ENCODE measurements around the gene PALLD. TPM values are rescaled to one million over a fixed set of nuclear protein-coding genes. Genes with fewer than 3 reads are reported as not detected.
A peak's percentile ranks its signal among the peaks of the same experiment; 100 is the strongest.

Gene PALLD
- total RNA-seq, 1 experiment from 2014 or later = 9.0 TPM

GRCh38 chr4:168711197-168712140, 214.6 kb downstream of the PALLD start:
- DNase-seq = no peak
- Histone ChIP-seq H3K36me3 (replicated peaks; ENCODE audit: control insufficient read depth, insufficient read depth, low read length) (no peaks in the 10 kb centered on the region), H3K4me3 (ENCODE audit: insufficient read depth, low read depth, low read length) (no peak overlapping the region), H3K27me3 (ENCODE audit: control insufficient read depth, insufficient read depth, low read length) (no peaks in the 10 kb centered on the region; the same call in 1 of the 2 replicates)

DNA sequence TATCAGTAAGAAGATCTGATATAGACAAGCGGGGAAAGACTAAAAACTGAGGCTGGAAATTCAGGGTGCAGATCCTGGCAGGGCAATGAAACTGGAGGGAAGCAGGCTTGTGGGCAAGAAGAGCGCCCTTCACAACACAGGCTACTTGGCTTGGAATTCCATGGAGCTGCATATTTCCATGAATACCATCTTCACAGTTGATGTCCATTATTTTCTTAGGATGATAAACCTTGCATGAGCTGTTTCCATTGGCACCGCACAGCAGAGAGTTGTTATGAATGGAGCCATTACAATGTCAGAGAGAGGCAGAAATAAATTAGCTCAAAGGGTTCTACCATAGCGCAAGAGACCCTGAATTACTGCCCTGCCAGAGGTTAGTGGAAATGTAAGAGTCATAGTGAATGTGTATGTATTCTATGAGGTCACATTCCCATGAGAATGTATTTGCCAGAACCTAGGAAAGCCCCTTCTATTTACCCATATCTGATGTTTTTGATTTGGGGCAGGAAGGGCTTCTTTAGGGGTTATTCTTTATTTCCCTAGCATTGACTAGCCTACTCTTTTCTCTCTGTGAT, 215.6 kb downstream of the PALLD start:
- no peak overlapping the region for H3K4me3 ChIP-seq (ENCODE audit: insufficient read depth, low read depth, low read length)
- no peak for DNase-seq
- H3K36me3 ChIP-seq (replicated peaks; ENCODE audit: control insufficient read depth, insufficient read depth, low read length) = no peaks in the 10 kb centered on the region
- H3K27me3 ChIP-seq (ENCODE audit: control insufficient read depth, insufficient read depth, low read length) = peaks cover 4% of the 10 kb centered on the region; the same call in 1 of the 2 replicates

DNA sequence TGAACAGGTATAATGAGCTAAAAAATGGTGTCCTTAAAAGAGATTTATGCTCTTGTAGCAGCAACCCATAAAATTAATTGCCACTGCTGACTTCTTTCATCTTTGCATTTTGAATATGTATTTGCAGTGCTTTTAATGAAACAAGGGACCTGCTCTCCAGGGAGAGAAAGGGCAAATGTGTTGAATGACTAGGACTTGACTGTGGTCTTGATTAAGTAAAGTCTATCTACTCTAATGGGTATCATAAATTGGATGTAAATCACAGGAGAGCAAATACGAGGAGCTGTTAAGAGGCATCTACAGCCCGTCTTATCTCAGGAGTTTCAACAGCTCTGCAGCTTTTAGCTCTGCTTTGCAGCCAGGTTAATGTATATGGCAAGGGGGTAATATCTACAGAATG, 216.4 kb downstream of the PALLD start:
- no peaks in the 10 kb centered on the region for H3K36me3 ChIP-seq (replicated peaks; ENCODE audit: control insufficient read depth, insufficient read depth, low read length)
- no peak for DNase-seq
- no peak overlapping the region for H3K4me3 ChIP-seq (ENCODE audit: insufficient read depth, low read depth, low read length)
- H3K27me3 ChIP-seq (ENCODE audit: control insufficient read depth, insufficient read depth, low read length) = peaks cover 4% of the 10 kb centered on the region; the same call in 1 of the 2 replicates

- H3K4me3 ChIP-seq (ENCODE audit: insufficient read depth, low read depth, low read length) = no peak overlapping the region
- H3K36me3 ChIP-seq (replicated peaks; ENCODE audit: control insufficient read depth, insufficient read depth, low read length) = no peaks in the 10 kb centered on the region
- DNase-seq = peak; percentile 40
- H3K27me3 ChIP-seq (ENCODE audit: control insufficient read depth, insufficient read depth, low read length) = peaks cover 4% of the 10 kb centered on the region; the same call in 1 of the 2 replicates
These were observed 219.0 kb downstream of the PALLD start for GRCh38 chr4:168715896-168716295.

GRCh38 chr4:168716406-168717129, 219.7 kb downstream of the PALLD start:
- H3K36me3 ChIP-seq (replicated peaks; ENCODE audit: control insufficient read depth, insufficient read depth, low read length) = no peaks in the 10 kb centered on the region
- no peak overlapping the region for H3K4me3 ChIP-seq (ENCODE audit: insufficient read depth, low read depth, low read length)
- DNase-seq = no peak
- peaks cover 4% of the 10 kb centered on the region; the same call in 1 of the 2 replicates for H3K27me3 ChIP-seq (ENCODE audit: control insufficient read depth, insufficient read depth, low read length)

GRCh38 chr4:168717847-168718246, 221.0 kb downstream of the PALLD start:
- DNase-seq = no peak
- peaks cover 4% of the 10 kb centered on the region; the same call in 1 of the 2 replicates for H3K27me3 ChIP-seq (ENCODE audit: control insufficient read depth, insufficient read depth, low read length)
- no peaks in the 10 kb centered on the region for H3K36me3 ChIP-seq (replicated peaks; ENCODE audit: control insufficient read depth, insufficient read depth, low read length)

DNA sequence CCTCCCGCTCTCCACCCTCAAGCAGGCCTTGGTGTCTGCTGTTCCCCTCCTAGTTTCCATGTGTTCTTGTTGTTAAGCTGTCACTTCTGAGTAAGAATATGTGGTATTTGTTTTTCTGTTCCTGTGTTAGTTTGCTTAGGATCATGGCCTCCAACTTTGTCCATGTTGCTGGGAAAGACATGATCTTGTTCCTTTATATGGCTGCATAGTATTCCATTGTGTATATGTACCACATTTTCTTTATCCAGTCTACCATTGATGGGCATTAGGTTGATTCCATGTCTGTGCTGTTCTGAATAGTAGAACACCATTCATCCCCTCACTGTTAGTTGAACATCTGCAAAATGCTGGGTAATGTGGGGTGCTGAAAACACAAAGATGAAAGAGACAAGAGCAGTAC, 222.9 kb downstream of the PALLD start:
- H3K4me3 ChIP-seq (ENCODE audit: insufficient read depth, low read depth, low read length) = no peak overlapping the region
- H3K36me3 ChIP-seq (replicated peaks; ENCODE audit: control insufficient read depth, insufficient read depth, low read length) = no peaks in the 10 kb centered on the region
- no peak for DNase-seq

More at GRCh38 chr4:168717847-168718246, 221.0 kb downstream of the PALLD start:
- no peak overlapping the region for H3K4me3 ChIP-seq (ENCODE audit: insufficient read depth, low read depth, low read length)

DNA sequence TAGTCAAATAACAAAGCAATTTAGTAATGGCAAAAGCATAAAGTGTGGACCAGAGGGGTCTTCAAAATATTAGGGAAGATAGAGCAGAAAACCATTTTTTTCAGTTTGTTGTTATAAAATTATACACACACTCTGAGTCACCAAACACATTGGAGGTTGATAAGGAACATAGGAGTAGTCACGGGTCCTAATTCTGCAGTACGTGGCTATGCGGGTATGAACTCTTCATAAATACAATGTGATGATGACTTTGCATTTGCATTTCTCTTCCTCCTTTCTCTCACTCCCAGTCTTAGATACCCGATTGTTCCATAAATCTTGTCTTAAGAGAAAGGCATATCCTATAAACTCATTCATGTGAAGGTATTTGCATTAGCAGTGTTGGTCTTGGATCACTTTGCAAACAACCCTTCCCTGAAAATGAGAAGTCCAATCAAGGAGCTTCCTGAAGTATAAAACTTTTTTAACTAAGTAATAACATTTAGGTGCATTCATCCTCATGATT, 223.6 kb downstream of the PALLD start:
- H3K4me3 ChIP-seq (ENCODE audit: insufficient read depth, low read depth, low read length) = no peak overlapping the region
- peaks cover 4% of the 10 kb centered on the region; the same call in 1 of the 2 replicates for H3K27me3 ChIP-seq (ENCODE audit: control insufficient read depth, insufficient read depth, low read length)
- DNase-seq = no peak
- H3K36me3 ChIP-seq (replicated peaks; ENCODE audit: control insufficient read depth, insufficient read depth, low read length) = no peaks in the 10 kb centered on the region

More for the DNA sequence above, 222.9 kb downstream of the PALLD start:
- peaks cover 4% of the 10 kb centered on the region; the same call in 1 of the 2 replicates for H3K27me3 ChIP-seq (ENCODE audit: control insufficient read depth, insufficient read depth, low read length)

- no peak overlapping the region for H3K4me3 ChIP-seq (ENCODE audit: insufficient read depth, low read depth, low read length)
- H3K36me3 ChIP-seq (replicated peaks; ENCODE audit: control insufficient read depth, insufficient read depth, low read length) = no peaks in the 10 kb centered on the region
- DNase-seq = no peak
- H3K27me3 ChIP-seq (ENCODE audit: control insufficient read depth, insufficient read depth, low read length) = no peaks in the 10 kb centered on the region
These were observed 225.5 kb downstream of the PALLD start for GRCh38 chr4:168722391-168722790.

DNA sequence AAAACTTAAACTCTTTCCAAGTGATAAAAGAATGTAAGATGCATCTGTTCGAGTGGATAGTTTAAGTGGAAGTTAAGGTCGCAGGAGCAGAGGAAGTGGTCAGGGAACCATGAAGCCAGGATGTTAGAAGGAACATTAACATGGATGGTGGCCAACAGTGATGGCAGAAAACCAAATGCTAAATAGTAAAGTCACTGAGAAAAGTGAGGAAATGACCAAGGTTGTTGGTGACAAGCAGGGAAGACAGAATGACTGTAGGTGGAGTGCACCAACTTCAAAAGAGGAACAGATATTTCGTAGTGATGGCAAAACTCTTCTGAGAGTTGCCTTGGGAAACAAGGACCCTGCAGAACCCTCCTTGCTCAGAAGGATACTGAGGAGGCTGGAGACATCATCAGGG, 226.2 kb downstream of the PALLD start:
- Histone ChIP-seq H3K27me3 (ENCODE audit: control insufficient read depth, insufficient read depth, low read length) (no peaks in the 10 kb centered on the region), H3K4me3 (ENCODE audit: insufficient read depth, low read depth, low read length) (no peak overlapping the region)
- no peak for DNase-seq

GRCh38 chr4:168723569-168723968, 226.7 kb downstream of the PALLD start:
- DNase-seq = no peak
- H3K4me3 ChIP-seq (ENCODE audit: insufficient read depth, low read depth, low read length) = no peak overlapping the region
- H3K27me3 ChIP-seq (ENCODE audit: control insufficient read depth, insufficient read depth, low read length) = no peaks in the 10 kb centered on the region
- no peaks in the 10 kb centered on the region for H3K36me3 ChIP-seq (replicated peaks; ENCODE audit: control insufficient read depth, insufficient read depth, low read length)

More for the DNA sequence above, 226.2 kb downstream of the PALLD start:
- no peaks in the 10 kb centered on the region for H3K36me3 ChIP-seq (replicated peaks; ENCODE audit: control insufficient read depth, insufficient read depth, low read length)

DNA sequence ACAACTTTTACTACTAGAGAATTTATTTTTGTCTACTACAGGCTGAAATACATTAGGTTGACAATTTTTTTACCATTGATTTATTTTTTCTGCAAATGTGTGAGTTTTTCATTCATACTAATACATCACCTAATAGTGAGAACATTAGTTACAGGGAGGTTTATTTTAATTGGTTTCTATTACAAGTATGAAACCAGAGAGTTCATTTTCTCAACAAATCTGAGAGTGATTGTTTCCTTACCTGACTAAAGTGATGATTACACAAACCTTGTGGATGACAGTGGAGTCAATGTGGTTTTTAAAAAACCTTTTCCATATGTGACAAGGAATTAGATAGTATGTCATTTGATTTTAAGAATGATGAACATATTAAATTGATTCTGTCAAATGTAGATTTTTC, 227.4 kb downstream of the PALLD start:
- H3K27me3 ChIP-seq (ENCODE audit: control insufficient read depth, insufficient read depth, low read length) = no peaks in the 10 kb centered on the region
- no peaks in the 10 kb centered on the region for H3K36me3 ChIP-seq (replicated peaks; ENCODE audit: control insufficient read depth, insufficient read depth, low read length)
- DNase-seq = no peak
- no peak overlapping the region for H3K4me3 ChIP-seq (ENCODE audit: insufficient read depth, low read depth, low read length)

GRCh38 chr4:168724686-168725411, 228.0 kb downstream of the PALLD start:
- no peak overlapping the region for H3K4me3 ChIP-seq (ENCODE audit: insufficient read depth, low read depth, low read length)
- DNase-seq = no peak
- no peaks in the 10 kb centered on the region for H3K27me3 ChIP-seq (ENCODE audit: control insufficient read depth, insufficient read depth, low read length)
- H3K36me3 ChIP-seq (replicated peaks; ENCODE audit: control insufficient read depth, insufficient read depth, low read length) = no peaks in the 10 kb centered on the region

DNA sequence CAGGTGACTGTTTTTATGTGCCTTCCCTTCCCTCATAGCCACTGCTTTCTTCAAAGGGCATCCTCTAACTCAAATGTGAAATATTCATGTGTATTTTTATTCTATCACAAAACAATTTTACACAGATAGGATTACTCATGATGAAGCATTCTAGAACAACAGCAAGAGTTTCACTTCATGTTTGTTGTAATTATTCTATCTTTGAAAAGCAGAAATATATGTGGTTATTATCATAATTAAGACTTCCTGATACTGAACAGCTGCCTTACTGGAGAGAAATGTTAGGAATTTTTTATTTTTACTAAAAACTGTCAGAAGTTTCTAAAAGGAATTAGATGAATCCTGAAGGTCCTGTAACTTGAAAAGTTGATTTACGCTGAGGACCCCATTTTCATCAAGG, 229.1 kb downstream of the PALLD start:
- H3K27me3 ChIP-seq (ENCODE audit: control insufficient read depth, insufficient read depth, low read length) = no peaks in the 10 kb centered on the region
- H3K36me3 ChIP-seq (replicated peaks; ENCODE audit: control insufficient read depth, insufficient read depth, low read length) = no peaks in the 10 kb centered on the region
- no peak for DNase-seq
- H3K4me3 ChIP-seq (ENCODE audit: insufficient read depth, low read depth, low read length) = no peak overlapping the region

All from H7 (cell line).